Mesendoderm (in vitro differentiated cells): Measurements from ENCODE around the gene CSTPP1.

ENCODE experiments used
- DNase-seq: peaks from one replicate; pipeline ENCODE4 v3.0.0; 2013
- H2AK5ac ChIP-seq: 2 replicates; pipeline ENCODE4 v1.6.1; 2013; ENCODE audit warnings: low read length, inconsistent platforms
- H2BK120ac ChIP-seq: 2 replicates; pipeline ENCODE4 v1.6.1; 2013; ENCODE audit warnings: low read depth, mild to moderate bottlenecking, low read length, moderate library complexity, mixed read lengths
- H2BK15ac ChIP-seq: replicated peaks from 2 replicates; pipeline ENCODE4 v1.6.1; 2013; ENCODE audit warnings: low read depth, mild to moderate bottlenecking, moderate library complexity
- H2BK5ac ChIP-seq: 2 replicates; pipeline ENCODE4 v1.6.1; 2013; ENCODE audit warnings: low read length, inconsistent platforms
- H3K18ac ChIP-seq: 2 replicates; pipeline ENCODE4 v1.6.1; 2013; ENCODE audit warnings: mild to moderate bottlenecking, low read length, mixed read lengths
- H3K23ac ChIP-seq: one replicate; pipeline ENCODE4 v1.6.1; 2013; ENCODE audit warnings: low read length
- H3K27ac ChIP-seq: 2 replicates; pipeline ENCODE4 v1.5.1; 2013; ENCODE audit warnings: low read depth, mild to moderate bottlenecking, inconsistent platforms, low read length, moderate library complexity
- H3K27me3 ChIP-seq: 2 replicates; pipeline ENCODE4 v1.6.1; 2013; ENCODE audit warnings: low read length, control low read depth, mild to moderate bottlenecking, inconsistent platforms; ENCODE audit not compliant: insufficient read depth, poor library complexity
- H3K36me3 ChIP-seq: 2 replicates; pipeline ENCODE4 v1.6.1; 2013; ENCODE audit warnings: low read length, inconsistent platforms; ENCODE audit not compliant: control insufficient read depth, insufficient read depth
- H3K4ac ChIP-seq: one replicate; pipeline ENCODE4 v1.6.1; 2013; ENCODE audit warnings: low read depth, mild to moderate bottlenecking, low read length, moderate library complexity
- H3K4me1 ChIP-seq: 2 replicates; pipeline ENCODE4 v1.6.1; 2013; ENCODE audit warnings: low read depth, low read length, inconsistent platforms; ENCODE audit not compliant: control insufficient read depth
- H3K4me2 ChIP-seq: 2 replicates; pipeline ENCODE4 v1.6.1; 2013; ENCODE audit warnings: low read length
- H3K4me3 ChIP-seq: 2 replicates; pipeline ENCODE4 v1.5.1; 2013; ENCODE audit warnings: mild to moderate bottlenecking, low read length
- H3K56ac ChIP-seq: one replicate; pipeline ENCODE4 v1.6.1; 2013; ENCODE audit warnings: low read length
- H3K79me1 ChIP-seq: 2 replicates; pipeline ENCODE4 v1.6.1; 2013; ENCODE audit warnings: low read length, inconsistent platforms
- H3K79me2 ChIP-seq: 2 replicates; pipeline ENCODE4 v1.6.1; 2013; ENCODE audit warnings: mild to moderate bottlenecking, low read length; ENCODE audit not compliant: control insufficient read depth, insufficient read depth
- H3K9ac ChIP-seq: 2 replicates; pipeline ENCODE4 v1.6.1; 2013; ENCODE audit warnings: low read length, inconsistent platforms
- H4K5ac ChIP-seq: one replicate; pipeline ENCODE4 v1.6.1; 2013; ENCODE audit warnings: low read length
- H4K8ac ChIP-seq: one replicate; pipeline ENCODE4 v1.6.1; 2013; ENCODE audit warnings: low read depth, mild to moderate bottlenecking, control low read depth, low read length, moderate library complexity
- WGBS: extraction: QIAGEN DNeasy Blood & Tissue Kit; methylation state at CpG from one replicate; pipeline ENCODE4 v1.1.7; 2013; ENCODE audit warnings: low lambda C conversion rate, missing lambda C conversion rate; ENCODE audit not compliant: insufficient coverage; ENCODE audit errors: extremely low coverage; 5-methylcytosine and 5-hydroxymethylcytosine counted together

The CSTPP1 gene

DNA sequence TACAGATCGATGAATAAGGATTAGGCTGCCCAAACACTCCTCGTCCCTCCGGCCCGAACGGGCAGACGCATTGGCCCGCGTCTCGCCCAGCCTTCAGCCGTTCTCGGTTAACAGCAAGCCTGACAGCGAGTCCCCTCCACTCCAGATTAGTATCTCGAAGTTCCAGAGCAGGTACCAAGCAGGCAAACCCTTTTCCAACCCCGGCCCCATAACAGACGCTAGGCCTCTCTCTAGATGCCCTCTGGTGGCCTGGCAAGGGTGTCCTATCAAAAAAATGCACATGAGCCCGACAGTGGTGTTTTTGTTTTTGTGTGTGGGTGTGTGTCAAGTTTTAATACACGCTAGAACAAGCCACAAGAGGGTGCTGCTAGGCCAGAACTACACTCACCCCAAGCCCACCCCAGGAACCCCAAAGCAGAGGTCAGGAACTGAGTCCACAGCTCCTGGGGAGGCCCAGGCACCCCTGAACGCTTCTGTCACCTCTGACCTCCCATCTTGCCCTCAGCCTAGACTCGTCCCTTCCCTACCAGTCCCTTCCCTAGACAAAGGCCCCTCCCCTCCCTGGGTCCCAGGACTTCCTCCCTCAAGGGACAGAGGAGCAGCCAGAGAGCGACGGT is 240.8 kb downstream of the CSTPP1 start:
- no peak overlapping the region for H2BK120ac ChIP-seq
- H4K5ac ChIP-seq = no peak overlapping the region
- peak overlapping the region; percentile 65 for H3K4me3 ChIP-seq
- H3K36me3 ChIP-seq = peaks cover 15% of the 10 kb centered on the region
- peaks cover 26% of the 10 kb centered on the region for H3K79me1 ChIP-seq
- no peak overlapping the region for H4K8ac ChIP-seq
- H2BK15ac ChIP-seq = no peak overlapping the region
- peaks cover 35% of the 10 kb centered on the region for H3K79me2 ChIP-seq
- DNase-seq = peak; percentile 87
- peak overlapping the region; percentile 94 for H3K23ac ChIP-seq
- no peaks in the 10 kb centered on the region for H3K4me1 ChIP-seq
- H2BK5ac ChIP-seq = no peak overlapping the region
- peak overlapping the region; percentile 90 for H3K9ac ChIP-seq
- H3K4ac ChIP-seq = peak overlapping the region; percentile 5
- peak overlapping the region; percentile 88 for H3K56ac ChIP-seq
- WGBS = no CpG with 5 or more reads among the region's 21 CpGs
- peak overlapping the region; percentile 63 for H3K27ac ChIP-seq
- H3K27me3 ChIP-seq = no peaks in the 10 kb centered on the region
- peak overlapping the region; percentile 73 for H3K4me2 ChIP-seq
- no peak overlapping the region for H2AK5ac ChIP-seq
- no peak overlapping the region for H3K18ac ChIP-seq

- no peak overlapping the region for H2BK5ac ChIP-seq
- no peaks in the 10 kb centered on the region for H3K27me3 ChIP-seq
- peak overlapping the region; percentile 5 for H3K4ac ChIP-seq
- DNase-seq = no peak
- H2AK5ac ChIP-seq = no peak overlapping the region
- no peak overlapping the region for H2BK120ac ChIP-seq
- no peak overlapping the region for H4K5ac ChIP-seq
- H4K8ac ChIP-seq = no peak overlapping the region
- no peak overlapping the region for H3K23ac ChIP-seq
- WGBS = no CpG with 5 or more reads among the region's 6 CpGs
- peaks cover 22% of the 10 kb centered on the region for H3K79me1 ChIP-seq
- H3K56ac ChIP-seq = peak overlapping the region; percentile 88
- peaks cover 31% of the 10 kb centered on the region for H3K79me2 ChIP-seq
- no peak overlapping the region for H2BK15ac ChIP-seq
- no peak overlapping the region for H3K4me3 ChIP-seq
- H3K27ac ChIP-seq = no peak overlapping the region
- H3K9ac ChIP-seq = peak overlapping the region; percentile 34
- H3K4me1 ChIP-seq = no peaks in the 10 kb centered on the region
- no peak overlapping the region for H3K18ac ChIP-seq
- no peak overlapping the region for H3K4me2 ChIP-seq
- peaks cover 12% of the 10 kb centered on the region for H3K36me3 ChIP-seq
Measured at GRCh38 chr11:47177846-47178245, 241.3 kb downstream of the CSTPP1 start.

DNA sequence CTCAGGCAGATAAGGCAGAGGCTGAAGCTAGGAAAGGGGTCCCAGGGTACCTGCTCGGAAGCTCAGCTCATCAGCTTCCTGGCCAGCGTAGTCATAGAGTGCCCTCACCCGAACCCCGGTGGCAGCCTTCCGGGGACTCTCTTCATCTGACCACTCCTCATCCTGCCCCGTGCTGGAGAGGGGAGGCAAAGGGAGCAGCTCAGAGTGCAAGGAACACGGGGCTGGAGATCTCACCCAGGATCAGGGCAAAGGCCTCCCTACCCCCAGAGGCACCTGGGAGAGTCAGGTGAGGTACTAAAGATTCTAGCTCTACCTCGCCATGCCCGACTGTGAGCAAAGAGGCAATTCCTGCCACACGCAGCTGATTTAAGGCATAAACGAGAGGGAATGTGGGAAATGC is 241.8 kb downstream of the CSTPP1 start:
- H2AK5ac ChIP-seq = no peak overlapping the region
- no peak overlapping the region for H3K18ac ChIP-seq
- peaks cover 28% of the 10 kb centered on the region for H3K79me2 ChIP-seq
- H3K27me3 ChIP-seq = no peaks in the 10 kb centered on the region
- no peaks in the 10 kb centered on the region for H3K4me1 ChIP-seq
- H4K8ac ChIP-seq = no peak overlapping the region
- no peak overlapping the region for H2BK15ac ChIP-seq
- H3K4me3 ChIP-seq = no peak overlapping the region
- H3K23ac ChIP-seq = no peak overlapping the region
- no peak overlapping the region for H3K56ac ChIP-seq
- no peak overlapping the region for H2BK120ac ChIP-seq
- no peak overlapping the region for H3K4ac ChIP-seq
- H3K79me1 ChIP-seq = peaks cover 22% of the 10 kb centered on the region
- H2BK5ac ChIP-seq = no peak overlapping the region
- DNase-seq = no peak
- peaks cover 12% of the 10 kb centered on the region for H3K36me3 ChIP-seq
- H3K27ac ChIP-seq = no peak overlapping the region
- WGBS = no CpG with 5 or more reads among the region's 11 CpGs
- H4K5ac ChIP-seq = no peak overlapping the region
- H3K9ac ChIP-seq = no peak overlapping the region
- H3K4me2 ChIP-seq = no peak overlapping the region

- Histone ChIP-seq H3K79me1 (peaks cover 21% of the 10 kb centered on the region), H3K4me2 (no peak overlapping the region), H3K23ac (no peak overlapping the region), H3K36me3 (peaks cover 9% of the 10 kb centered on the region), H4K8ac (no peak overlapping the region), H3K79me2 (peaks cover 22% of the 10 kb centered on the region), H4K5ac (no peak overlapping the region), H3K27me3 (no peaks in the 10 kb centered on the region), H3K4me3 (no peak overlapping the region), H2BK120ac (no peak overlapping the region), H2AK5ac (no peak overlapping the region), H3K18ac (no peak overlapping the region), H3K4ac (no peak overlapping the region), H3K9ac (no peak overlapping the region), H3K4me1 (no peaks in the 10 kb centered on the region), H2BK5ac (no peak overlapping the region), H3K27ac (no peak overlapping the region), H2BK15ac (no peak overlapping the region), H3K56ac (no peak overlapping the region)
- no CpG with 5 or more reads among the region's 23 CpGs for WGBS
- DNase-seq = no peak
Measured at GRCh38 chr11:47178737-47179654, 242.4 kb downstream of the CSTPP1 start.

DNA sequence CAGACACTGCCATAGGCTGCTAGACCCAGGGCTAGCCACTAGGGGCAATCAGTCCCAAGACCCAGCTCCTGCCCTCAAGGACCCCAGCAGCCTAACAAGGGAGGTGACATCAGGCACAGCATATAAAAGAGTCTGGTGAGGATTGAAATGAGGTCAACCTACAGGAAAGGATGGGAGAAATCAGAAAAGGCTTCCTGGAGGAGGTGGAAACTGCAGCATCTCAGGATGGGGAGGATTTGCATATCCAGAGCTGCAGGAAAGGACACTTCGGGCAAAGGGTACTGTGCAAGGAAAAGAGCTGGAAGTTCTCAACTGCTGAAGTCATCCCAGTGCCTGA is 243.1 kb downstream of the CSTPP1 start:
- WGBS = no CpG with 5 or more reads among the region's 1 CpG
- Histone ChIP-seq H3K9ac (no peak overlapping the region), H3K4me2 (no peak overlapping the region), H3K27me3 (no peaks in the 10 kb centered on the region), H3K27ac (no peak overlapping the region), H3K4me3 (no peak overlapping the region), H3K56ac (no peak overlapping the region), H3K23ac (no peak overlapping the region), H3K79me2 (peaks cover 22% of the 10 kb centered on the region), H3K36me3 (peaks cover 8% of the 10 kb centered on the region), H3K4me1 (no peaks in the 10 kb centered on the region), H2AK5ac (no peak overlapping the region), H2BK120ac (no peak overlapping the region), H2BK5ac (no peak overlapping the region), H4K5ac (no peak overlapping the region), H3K18ac (no peak overlapping the region), H3K79me1 (peaks cover 22% of the 10 kb centered on the region), H2BK15ac (no peak overlapping the region), H3K4ac (no peak overlapping the region), H4K8ac (no peak overlapping the region)
- peak; percentile 88 for DNase-seq
